ENCODE results near the gene METTL4.
"Not testable (repeated sequence)": the region's sequence is repeated elsewhere in the genome, so short reads cannot be mapped to it uniquely, and the experiment has no call there.

Gene METTL4

DNA sequence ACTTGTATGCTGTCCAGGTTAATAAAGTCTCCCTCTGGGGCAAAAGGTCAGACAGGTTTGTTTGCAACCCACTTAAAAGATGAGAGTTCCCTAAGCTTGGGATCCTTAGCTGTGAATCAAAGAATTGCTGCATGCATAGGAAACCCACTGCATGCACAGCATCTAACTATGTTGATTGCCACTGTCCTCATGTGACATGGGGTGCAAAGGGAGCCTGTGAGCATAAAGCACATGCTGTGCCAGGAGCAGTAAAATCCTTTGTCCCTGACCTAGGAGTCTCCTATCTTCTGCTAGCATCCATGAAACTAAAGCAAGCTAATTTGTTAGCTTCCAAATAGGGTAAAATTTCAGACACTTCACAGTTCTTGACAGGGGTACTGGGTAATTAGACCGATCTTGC lies 13.8 kb downstream of the METTL4 start:
- DNase-seq = no peak

DNA sequence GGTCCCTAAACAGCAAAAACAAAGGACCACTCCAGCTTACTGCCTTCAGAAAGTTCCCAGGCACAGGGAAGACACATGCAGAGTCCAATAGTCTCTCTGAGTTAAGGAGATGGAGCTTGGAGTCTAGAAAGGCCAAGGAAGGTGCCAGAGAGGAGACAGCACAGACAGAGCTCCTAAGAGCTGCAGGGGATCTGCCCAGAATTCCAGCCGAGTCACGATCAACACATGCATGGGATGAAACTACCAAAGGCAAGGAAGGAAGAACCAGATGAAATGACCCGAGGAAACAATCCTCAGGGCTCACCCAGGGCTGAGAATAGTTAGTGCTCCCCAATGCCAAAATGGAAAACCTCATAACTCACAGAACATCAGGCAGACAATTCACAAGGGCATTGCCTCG lies 15.4 kb downstream of the METTL4 start:
- no peak for DNase-seq

DNA sequence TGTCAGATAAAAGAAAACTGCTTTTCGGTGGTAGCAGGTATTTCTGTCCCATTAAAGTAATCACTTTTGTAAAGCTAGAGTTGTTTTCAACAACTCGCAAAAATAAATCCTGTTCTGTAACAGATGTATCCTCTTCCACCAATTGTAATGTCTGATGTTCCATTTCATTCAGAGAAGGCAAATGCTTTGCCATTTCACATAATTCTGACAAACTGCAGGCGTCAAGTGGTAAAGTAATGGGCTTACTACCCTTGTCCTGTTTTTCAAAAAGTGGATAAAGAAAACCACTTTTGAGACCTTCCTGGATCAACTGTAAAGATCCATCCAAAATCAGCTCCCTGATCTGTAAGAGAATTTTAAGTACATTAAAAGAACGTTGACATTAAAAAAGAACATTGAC lies 16.6 kb downstream of the METTL4 start:
- no peak for DNase-seq

DNA sequence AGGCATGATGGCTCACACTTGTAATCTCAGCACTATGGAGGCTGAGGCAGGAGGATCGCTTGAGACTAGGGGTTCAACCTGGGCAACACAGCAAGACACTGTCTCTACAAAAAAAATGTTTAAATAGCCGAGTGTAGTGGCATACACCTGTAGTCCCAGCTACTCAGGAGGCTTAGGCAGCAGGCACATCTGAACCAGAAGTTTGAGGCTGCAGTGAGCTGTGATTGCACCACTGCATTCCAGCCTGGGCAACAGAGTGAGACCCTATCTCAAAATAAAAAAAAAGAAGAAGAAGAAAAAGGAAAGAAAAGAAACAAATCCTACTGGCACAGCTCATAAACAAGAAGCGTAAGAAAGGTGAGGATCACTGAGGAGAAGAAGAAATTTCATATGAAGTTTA lies 19.9 kb downstream of the METTL4 start:
- no peak for DNase-seq

DNA sequence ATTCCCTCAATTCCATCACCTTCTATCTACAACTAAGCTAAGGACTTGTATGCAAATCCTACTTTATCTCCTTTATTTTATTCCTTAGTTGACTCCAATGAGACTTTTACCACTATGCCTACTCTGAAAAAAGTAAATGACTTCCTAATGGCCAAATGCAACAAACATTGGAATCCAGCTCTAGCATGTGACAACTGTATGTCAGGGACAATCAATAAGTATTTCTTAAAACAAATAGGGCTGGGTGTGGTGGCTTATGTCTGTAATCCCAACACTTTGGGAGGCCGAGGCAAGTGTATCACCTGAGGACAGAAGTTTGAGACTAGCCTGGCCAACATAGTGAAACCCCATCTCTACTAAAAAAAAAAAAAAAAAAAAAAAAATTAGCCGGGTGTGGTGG lies 21.8 kb downstream of the METTL4 start:
- DNase-seq = no peak

DNA sequence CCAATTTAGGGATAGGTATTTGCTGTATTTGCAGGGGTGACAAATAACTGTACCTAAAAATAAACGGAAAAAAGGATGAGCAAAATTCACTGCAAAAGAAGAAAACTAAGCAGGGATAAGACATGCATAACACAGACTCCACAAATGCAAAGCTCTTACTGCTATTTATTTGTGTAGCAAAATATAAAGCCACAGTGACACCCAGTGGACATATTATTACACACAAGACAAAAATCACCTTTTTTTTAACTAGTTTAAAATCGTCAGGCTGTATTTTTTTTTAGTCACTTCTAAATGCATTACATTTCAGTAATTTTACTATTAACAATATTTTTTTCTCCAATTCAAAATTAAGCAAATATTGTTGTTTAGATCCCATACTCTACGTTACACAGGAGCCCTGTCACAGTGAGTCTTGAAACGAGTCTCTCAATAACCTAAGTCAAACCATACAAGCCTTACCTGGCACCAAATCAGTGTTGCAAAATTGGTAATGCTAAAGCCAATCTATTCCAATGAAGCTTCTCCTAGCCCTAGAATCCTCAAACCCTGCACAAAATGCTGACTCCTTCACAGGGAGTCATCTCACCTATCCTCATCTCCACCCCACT lies 23.7 kb downstream of the METTL4 start:
- DNase-seq = peak; percentile 35

DNA sequence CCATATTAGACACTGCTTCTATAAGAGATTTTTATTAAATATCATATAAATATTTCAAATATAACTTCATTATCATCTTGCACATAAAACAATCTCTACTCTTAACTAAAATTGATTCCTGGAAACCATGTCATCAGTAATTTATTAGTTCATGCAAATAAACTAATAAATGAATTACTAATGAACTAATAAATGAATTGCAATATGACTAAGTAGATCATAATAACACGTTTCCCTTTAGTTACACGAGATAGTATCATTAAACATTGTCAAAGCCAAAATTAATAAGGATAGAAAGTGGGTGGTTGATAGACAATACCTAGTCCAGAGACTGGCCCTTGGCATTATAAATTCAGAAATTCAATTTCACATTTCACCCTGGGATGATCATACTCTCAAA lies 26.1 kb downstream of the METTL4 start:
- DNase-seq = no peak

DNA sequence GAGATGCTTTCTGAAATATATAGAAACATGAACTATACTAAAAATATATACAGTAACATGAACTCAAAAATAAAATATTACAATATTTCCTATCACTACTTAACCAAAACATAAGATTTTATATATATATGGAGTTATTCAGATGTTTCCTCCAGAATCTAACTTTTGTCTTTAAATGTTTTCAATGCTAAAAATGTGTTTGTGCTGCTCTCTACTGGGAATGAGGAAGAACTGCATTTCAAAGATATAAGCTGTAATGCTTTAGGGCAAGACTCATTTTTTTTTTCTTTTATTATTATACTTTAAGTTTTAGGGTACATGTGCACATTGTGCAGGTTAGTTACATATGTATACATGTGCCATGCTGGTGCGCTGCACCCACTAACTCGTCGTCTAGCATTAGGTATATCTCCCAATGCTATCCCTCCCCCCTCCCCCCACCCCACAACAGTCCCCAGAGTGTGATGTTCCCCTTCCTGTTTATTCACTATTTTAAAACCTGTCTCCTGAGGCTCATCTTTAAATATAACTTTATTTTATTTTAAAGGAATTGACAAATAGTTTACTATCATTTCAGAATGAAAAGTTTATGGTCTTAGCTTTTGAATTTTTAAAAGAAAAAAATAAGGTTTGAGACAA lies 29.3 kb downstream of the METTL4 start:
- DNase-seq = peak; percentile 31

DNA sequence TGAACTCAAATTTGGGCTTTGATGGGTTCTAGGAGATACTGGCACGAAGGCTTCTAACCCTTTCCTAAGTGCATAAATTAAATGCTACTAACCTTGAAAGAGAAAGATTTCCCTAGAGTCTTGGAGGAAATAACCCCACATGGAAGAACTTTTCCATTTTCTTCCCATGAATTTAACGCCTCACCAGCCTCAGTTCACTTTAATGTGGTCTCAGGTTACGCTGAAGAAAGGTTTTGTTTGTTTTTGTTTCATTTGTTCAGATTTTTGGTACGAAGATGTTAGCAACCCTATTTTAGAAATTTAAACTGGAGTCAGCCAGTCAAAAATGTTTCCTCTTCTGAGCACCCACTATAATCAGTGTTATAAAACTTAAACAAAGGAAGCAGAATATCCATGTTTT lies 30.7 kb downstream of the METTL4 start:
- DNase-seq = no peak

DNA sequence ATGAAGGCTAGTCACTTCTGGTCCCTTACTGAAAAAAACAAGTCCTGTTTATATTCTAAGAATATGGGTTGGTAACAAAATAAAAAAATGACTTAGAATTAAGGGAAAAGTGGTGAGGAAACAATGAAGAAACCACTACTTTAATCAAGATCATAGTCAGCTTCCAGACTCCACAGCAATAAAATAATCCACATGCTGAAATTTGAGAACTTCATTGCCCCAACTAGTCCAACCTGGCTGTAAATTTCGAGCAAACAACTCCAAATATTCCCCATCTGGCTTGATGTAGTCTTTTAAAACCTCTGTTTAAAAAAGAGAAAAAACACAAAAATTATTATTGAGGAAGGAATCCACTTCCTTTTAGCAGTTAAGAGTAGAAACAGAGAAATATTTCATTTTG lies 32.5 kb downstream of the METTL4 start:
- no peak for DNase-seq

DNA sequence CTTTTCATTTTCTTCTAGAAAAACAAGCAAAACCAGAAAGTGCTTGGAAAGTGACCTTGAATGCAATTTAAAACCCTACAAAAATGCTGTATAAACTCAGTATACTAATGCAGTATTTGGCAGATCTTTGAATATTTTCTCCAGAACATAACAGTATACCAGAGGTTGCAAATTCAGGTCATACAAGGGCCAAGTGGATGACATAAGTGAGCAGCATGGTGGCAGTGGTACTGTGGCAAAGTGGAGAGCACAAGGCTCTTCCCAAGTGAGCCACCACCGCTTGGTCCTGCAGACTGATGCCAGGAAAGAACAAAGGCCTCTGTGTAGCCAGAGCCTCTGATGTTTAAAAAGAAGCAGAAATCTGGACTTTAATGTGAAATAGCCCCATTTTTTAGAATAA lies 33.1 kb downstream of the METTL4 start:
- DNase-seq = no peak

DNA sequence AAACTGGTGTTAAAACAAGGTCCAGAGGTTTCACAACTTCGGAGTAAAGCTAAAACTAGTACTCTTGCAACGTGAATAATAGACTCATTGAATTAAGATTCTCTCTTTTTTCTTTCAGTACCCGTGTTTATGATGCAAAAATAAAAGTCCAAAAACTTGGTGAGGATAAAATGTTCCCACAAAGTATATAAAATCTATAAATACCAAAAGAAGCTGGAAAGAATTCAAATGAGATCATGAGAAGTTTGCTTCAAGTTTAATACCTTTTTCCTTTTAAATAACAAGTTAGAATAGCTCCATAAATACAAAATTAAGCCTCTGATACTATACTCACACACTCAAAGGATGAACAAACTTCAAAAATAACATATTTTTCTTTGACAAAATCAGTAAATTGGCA lies 34.0 kb downstream of the METTL4 start:
- DNase-seq = no peak

DNA sequence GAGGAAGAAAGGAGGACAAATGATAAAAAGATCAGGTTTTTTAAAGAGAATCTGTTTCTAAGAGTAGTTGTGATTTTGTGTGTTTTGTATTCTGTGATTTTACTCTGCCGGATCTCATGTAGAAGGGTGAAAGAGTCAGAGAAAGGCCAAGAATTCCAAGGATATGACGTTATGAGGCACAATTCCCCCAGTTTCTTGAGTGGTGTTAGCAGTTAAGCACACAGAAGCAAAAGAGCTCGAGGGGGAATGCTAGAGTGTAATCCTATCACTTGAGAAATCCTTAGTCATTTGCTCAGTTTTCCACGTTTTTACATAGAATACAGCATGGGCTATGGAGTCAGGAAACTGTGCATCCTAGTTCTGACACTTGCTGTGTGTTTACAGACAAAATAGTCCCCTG lies 34.8 kb downstream of the METTL4 start:
- DNase-seq = no peak

DNA sequence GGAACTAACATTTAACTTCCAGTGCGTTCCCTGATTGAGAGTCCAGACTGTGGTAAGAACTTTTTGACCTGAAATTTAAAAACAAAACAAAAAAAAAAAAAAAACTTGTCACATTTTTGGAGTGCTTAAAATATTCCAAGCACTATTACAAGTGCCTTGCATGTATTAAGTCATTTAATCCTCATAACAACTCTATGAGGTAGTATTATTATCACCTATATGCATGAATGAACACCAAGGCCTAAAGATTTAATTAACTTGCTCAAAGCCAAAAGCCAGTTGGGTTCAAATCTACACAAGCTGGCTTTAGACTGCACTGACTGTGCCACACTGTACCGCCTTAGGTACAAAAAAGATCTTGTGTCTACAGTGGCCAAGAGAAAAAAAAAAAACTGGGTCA lies 35.2 kb downstream of the METTL4 start:
- DNase-seq = no peak

DNA sequence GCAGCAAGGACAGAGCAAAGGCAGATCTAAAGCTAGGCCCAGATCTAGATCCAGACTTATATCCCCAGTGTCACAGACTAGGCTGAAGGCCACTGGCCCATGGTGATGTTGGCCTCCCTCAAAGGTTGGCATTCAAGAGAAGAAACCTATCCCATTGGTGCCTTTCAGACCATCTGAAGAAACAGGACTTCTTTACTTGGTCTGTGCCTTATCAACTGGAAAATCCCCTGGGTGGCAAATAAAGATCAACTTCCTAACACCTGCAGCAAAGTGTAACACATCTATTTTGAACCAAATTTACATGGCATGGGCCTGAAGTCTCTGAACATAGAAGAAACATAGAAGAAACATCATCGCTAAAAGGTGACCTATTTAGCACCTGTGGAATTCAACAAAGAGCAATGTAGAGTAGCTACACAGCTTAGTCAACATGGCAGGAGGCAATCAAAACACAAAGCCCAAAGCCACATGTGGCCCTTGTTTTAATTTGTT lies 35.8 kb downstream of the METTL4 start:
- no peak for DNase-seq

DNA sequence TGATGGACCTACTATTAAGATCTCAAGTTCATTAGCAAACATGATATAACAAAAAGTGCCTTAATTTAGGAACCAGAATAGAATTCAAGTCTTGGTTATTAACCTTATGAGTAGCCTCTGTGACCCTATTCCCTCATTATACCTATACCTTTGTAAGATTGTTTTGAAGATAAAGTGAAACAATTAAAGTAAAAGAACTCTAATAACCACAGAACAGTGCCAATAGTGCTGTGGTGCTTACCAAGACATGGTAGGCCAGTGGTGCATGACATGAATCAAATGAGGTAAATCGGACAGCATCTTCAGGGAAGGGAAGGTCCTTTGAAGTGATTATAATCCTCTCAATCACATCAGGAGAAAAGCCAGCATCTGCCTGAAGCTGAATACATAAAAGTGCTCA lies 36.4 kb downstream of the METTL4 start:
- DNase-seq = no peak

DNA sequence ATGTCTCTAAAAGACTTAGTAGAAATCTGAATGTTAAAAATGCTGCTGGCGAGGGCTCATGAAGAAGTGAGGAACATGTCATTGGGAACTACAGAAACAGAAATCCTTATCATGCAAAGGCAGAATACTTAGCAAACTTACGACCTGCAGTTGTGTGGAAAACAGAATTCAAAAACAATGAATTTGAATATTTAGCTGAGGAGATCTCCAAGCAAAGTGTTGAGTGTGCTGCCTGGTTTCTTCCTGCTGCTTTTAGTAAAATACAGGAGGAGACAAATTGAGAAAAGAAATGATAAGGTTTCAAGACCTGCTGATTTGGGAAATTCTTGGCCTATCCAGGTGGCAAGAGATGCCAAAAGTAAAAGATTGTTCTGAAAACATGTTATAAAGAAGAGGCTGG lies 38.5 kb downstream of the METTL4 start:
- no peak for DNase-seq

DNA sequence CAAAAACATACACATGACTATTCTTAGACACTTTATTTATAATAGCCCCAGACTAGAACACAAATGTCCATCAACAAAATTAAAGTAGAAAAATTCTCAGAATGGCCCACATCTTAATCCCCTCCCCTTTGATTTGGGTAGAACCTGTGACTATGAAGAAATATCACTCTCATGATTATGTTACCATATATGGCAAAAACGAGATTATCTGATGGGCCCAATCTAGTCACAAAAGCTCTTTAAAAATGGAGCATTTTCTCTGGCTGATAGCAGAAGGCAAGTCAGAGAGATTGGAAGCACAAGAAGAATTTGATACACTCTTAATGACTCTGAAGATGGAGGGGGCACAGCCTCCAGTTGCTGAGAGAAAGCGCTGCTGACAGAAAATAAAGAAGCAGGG lies 39.6 kb downstream of the METTL4 start:
- DNase-seq = no peak

DNA sequence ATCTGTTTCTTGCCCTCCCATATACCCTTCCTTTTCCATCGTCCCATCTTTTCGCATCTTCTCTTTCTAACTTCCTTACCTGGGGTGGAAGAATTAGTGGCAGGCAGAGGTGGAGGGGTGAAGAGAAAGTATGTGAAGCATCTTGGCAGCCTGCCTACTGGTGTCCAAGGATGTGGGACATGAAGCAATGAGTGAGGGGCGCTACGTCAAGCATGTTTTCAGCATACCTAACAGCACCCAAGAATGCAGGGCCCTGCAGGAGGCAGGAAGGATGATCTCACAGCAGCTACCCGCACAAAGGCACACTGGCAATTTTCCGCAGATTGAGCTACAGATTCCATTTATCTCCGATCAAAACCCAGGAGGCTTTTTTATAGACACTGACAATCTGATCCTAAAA lies 42.2 kb downstream of the METTL4 start:
- DNase-seq = no peak

DNA sequence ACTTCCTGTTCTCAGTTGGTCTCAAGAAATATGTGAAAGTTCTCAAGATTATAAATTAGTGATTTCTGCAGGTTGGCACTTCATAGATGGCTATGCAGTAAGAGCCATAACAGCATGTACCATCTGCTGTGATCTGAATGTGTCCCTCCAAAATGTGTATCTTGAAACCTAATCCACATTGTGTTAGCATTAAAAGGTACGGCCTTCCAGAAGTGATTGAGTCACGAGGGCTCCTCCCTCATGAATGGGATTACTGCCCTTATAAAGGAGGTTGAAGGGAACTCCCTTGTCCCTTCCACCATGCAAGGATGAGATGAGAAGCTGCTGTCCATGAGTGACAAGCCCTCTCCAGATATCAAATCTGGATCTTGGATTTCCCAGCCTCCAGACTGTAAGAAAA lies 45.0 kb downstream of the METTL4 start:
- DNase-seq = no peak

DNA sequence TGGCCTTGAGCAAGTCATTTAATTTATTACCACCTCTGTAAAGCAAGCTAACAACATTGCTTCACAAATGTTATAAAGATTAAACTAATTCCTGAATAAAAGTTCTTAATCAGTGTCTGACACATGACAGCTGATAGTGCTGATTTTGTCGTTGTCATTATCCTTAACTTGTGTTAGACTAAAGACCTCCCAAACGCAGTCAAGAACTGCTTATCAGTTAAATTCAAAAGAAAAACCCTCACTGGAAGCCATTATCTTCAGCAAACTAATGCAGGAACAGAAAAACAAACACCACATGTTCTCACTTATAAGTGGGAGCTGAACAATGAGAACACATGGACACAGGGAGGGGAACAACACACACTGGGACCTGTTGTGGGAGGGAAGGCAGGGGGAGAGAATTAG lies 46.5 kb downstream of the METTL4 start:
- not testable (repeated sequence) for DNase-seq

DNA sequence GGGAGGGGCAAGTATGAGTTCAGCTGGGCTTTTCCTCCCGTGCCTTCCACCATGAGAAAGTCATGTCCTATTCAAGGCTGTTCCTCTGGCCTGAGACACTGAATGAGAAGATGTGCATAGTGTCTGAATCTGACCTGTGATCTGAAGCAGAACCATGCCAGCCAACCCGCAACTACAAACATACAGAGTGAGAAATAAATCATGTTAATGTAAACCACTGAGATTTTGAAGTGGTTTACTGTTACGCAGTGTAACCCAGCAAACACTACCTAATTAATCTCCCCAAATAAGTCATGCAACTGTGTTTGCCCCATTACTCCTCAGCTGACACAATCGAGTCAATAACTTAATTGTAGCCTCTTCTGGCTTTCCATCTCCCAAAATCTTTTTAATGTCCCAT lies 49.2 kb downstream of the METTL4 start:
- DNase-seq = no peak

DNA sequence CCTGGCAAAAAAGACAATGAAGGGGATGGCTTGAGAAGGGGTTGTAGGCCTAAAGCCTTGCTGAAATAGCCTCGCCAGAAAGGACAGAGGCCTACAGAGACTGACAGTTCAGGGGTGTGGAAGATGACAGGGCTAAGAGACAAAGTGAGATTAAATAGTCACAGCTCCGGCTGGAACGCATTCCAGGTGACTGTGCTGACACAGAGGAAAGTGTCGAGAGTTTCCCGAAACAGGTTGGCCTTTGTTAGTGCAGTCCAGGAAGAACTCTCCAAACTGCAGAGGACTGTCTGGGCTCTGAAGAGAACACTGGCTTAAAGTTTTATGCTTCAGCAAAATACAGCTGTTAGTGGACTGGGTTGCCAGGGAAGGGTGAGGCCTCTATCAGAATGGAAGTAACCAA lies 52.8 kb downstream of the METTL4 start:
- DNase-seq = no peak

DNA sequence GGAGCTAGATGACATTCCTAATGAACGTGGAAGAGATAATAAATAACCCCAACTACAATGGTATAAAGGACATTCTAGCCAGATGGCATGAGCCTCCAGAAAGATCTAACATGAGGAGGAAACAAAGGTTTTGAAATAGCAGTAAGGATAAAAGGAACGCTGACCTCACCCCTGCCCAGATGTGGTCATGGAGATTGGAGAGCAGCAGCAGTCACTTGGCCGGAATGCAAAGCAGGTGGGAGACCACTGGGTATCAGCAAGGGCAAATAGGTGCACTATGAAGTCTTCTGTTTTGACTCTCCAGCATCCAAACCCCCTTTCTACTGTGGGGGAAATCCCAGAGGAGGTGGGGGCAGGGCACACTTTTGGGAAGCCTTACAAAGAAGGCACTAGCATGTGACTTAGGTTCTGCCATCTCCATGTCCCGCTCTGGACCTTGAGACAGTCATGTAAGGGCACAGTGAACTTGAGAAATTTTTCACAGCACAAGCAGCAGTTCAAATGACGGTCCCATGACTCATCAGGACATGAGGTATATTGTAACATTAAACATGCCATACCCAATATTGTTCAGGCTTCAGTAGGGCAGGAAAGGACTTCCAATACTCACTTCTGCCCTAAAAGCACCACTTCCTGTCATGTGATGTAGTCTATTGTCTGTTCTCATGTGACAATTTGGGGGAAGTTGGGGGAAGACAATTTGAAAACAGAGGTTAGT lies 55.2 kb downstream of the METTL4 start:
- DNase-seq = peak; percentile 53
